Esophagus muscularis mucosa (tissue), 4 donors: ENCODE measurements around the gene CDCA5. TPM values are rescaled to one million over a fixed set of nuclear protein-coding genes. Genes with fewer than 3 reads are reported as not detected.

Experiments
- DNase-seq: peaks from one replicate; pipeline ENCODE4 v3.0.0-alpha.2; 2017; ENCODE audit errors: extremely low spot score
- H3K27ac ChIP-seq, 4 donors: fragments of 200-600 bp; sonication (generic); replicated peaks in 1 of 4; 1 replicate in 3 of 4; 2 replicates in 1 of 4; pipeline ENCODE4 v1.5.1; 2016 to 2019; ENCODE audit warnings: mild to moderate bottlenecking in 1 of 4
- H3K27me3 ChIP-seq, 4 donors: fragments of 200-600 bp; sonication (generic); one replicate each; pipeline versions ENCODE4 v1.5.1 to v1.6.0; 2016 to 2019
- H3K36me3 ChIP-seq, 4 donors: fragments of 200-600 bp; sonication (generic); one replicate each; pipeline ENCODE4 v1.5.1; 2016 to 2019
- H3K4me1 ChIP-seq, 4 donors: fragments of 200-600 bp; sonication (generic); one replicate each; pipeline ENCODE4 v1.5.1; 2016 to 2019
- H3K4me3 ChIP-seq, 4 donors: fragments of 200-600 bp; sonication (generic); 1 replicate in 2 of 4; 2 replicates in 2 of 4; pipeline ENCODE4 v1.5.1; 2016 to 2019; ENCODE audit warnings: mild to moderate bottlenecking in 4 of 4, moderate library complexity in 1 of 4
- H3K9me3 ChIP-seq, 4 donors: fragments of 200-600 bp; sonication (generic); 1 replicate in 3 of 4; 2 replicates in 1 of 4; pipeline ENCODE4 v1.5.1; 2016 to 2019
- CTCF ChIP-seq, 3 experiments: fragments of 200-600 bp in 2 of 3; fragments of 450-650 bp in 1 of 3; sonication (generic) in 2 of 3; IDR thresholded peaks; one replicate each; pipeline ENCODE4 v1.5.1; 2017 to 2019; ENCODE audit warnings: antibody characterized with exemption in 3 of 3, mild to moderate bottlenecking in 2 of 3, moderate library complexity in 1 of 3
- EP300 ChIP-seq: sonication (generic); formaldehyde crosslinking; IDR thresholded peaks from one replicate; pipeline ENCODE4 v1.6.1; 2017; ENCODE audit warnings: antibody characterized with exemption
- POLR2A ChIP-seq: fragments of 450-650 bp; IDR thresholded peaks from one replicate; pipeline ENCODE4 v1.6.1; 2017; ENCODE audit warnings: antibody characterized with exemption, moderate library complexity, mild to moderate bottlenecking, low read depth
- POLR2AphosphoS5 ChIP-seq, 2 donors: sonication (generic); formaldehyde crosslinking; IDR thresholded peaks; one replicate each; pipeline ENCODE4 v1.6.1; 2017; ENCODE audit warnings: antibody characterized with exemption in 2 of 2
- WGBS: methylation state at CpG from one replicate; pipeline ENCODE4 v1.1.5; 2018; 5-methylcytosine and 5-hydroxymethylcytosine counted together
- intact Hi-C: fragments of 100-400 bp; cut with DNase I; formaldehyde crosslinking; loops from one replicate; pipeline ENCODE4 v1.15.1; 2023
- total RNA-seq, 4 donors: library from RNA; depleted of rRNA; stranded (reverse); fragments of >200 nt; gene quantifications; one replicate each; pipeline versions ENCODE4 v1.1.0 to v1.2.1, GENCODE V29; 2016

CDCA5 gene
- total RNA-seq, 4 donors from 2014 or later, result 0.33 to 1.1 (median 0.38) TPM

GRCh38 chr11:65043881-65044501, 39.8 kb downstream of the CDCA5 start:
- Histone ChIP-seq H3K4me1 (peaks cover 35 to 67% (median 50%) of the 10 kb centered on the region in 4 donors), H3K27ac (no peak overlapping the region), H3K36me3 (peaks cover 0 to 38% (median 24%) of the 10 kb centered on the region in 4 donors), H3K4me3 (no peak overlapping the region), H3K9me3 (no peaks in the 10 kb centered on the region), H3K27me3 (no peaks in the 10 kb centered on the region)
- WGBS, result 52% methylated on average over 8 of the region's 23 CpGs
- TF ChIP-seq CTCF (IDR thresholded peaks at IDR 0.05), result no peak
- no peak for TF ChIP-seq POLR2A
- no peak for TF ChIP-seq POLR2AphosphoS5 (IDR thresholded peaks at IDR 0.05)
- TF ChIP-seq EP300, result no peak
- no peak for DNase-seq
- intact Hi-C loops, result no loop called here

GRCh38 chr11:65042891-65043290, 40.9 kb downstream of the CDCA5 start:
- Histone ChIP-seq H3K27ac (no peak overlapping the region), H3K4me1 (peaks cover 29 to 60% (median 44%) of the 10 kb centered on the region in 4 donors), H3K4me3 (no peak overlapping the region), H3K9me3 (no peaks in the 10 kb centered on the region), H3K27me3 (no peaks in the 10 kb centered on the region), H3K36me3 (peaks cover 8 to 49% (median 33%) of the 10 kb centered on the region in 4 donors)
- intact Hi-C loops, result no loop called here
- TF ChIP-seq POLR2A (no peak), CTCF (IDR thresholded peaks at IDR 0.05) (no peak), EP300 (no peak), POLR2AphosphoS5 (IDR thresholded peaks at IDR 0.05) (no peak)
- WGBS, result 88% methylated on average over 6 of the region's 6 CpGs
- no peak for DNase-seq

GRCh38 chr11:65040847-65041622, 42.8 kb downstream of the CDCA5 start, which contains the start of gene SAC3D1:
Gene SAC3D1 (plus strand): TSS chr11:65041210. CDS start chr11:65041293, 83 bp downstream.
- peak within 1 kb of the TSS; percentile 69 to 97 (median 88) for H3K4me3 ChIP-seq
- no peaks in the 10 kb centered on the region for H3K27me3 ChIP-seq
- H3K27ac ChIP-seq, result peak within 1 kb of the TSS; percentile 86 to 92 (median 90)
- peaks cover 16 to 64% (median 51%) of the 10 kb centered on the region in 4 donors for H3K36me3 ChIP-seq
- no peaks in the 10 kb centered on the region for H3K9me3 ChIP-seq
- under 1% methylated on average over 35 of the region's 91 CpGs for WGBS
- TF ChIP-seq POLR2A (no peak), POLR2AphosphoS5 (IDR thresholded peaks at IDR 0.05) (peak; percentile 79 to 87), EP300 (no peak), CTCF (IDR thresholded peaks at IDR 0.05) (peak in 1 of 3 experiments; percentile 3)
- H3K4me1 ChIP-seq, result peaks cover 19 to 52% (median 29%) of the 10 kb centered on the region in 4 donors
- intact Hi-C loops, result no loop called here
- peak; percentile 97 for DNase-seq

DNA sequence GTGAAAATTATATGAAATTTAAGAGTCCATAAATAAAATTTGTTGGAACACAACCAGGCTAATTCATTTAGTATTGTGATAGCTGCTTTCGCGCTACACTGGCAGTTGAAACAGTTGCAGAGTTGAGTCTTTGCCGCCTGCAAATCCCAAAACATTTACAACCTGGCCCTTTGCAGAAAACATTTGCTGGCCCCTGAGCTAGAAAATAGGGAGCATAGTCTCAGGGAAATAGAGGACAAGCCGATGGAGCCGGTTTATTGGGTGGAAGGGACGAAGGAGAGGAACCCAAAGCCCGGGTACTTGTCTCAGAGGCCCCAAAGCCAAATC, 43.4 kb downstream of the CDCA5 start:
- Histone ChIP-seq H3K4me3 (peak overlapping the region; percentile 69 to 97 (median 88)), H3K9me3 (no peaks in the 10 kb centered on the region), H3K27me3 (no peaks in the 10 kb centered on the region), H3K36me3 (peaks cover 22 to 64% (median 52%) of the 10 kb centered on the region in 4 donors), H3K27ac (peak overlapping the region; percentile 86 to 92 (median 90)), H3K4me1 (peaks cover 19 to 47% (median 27%) of the 10 kb centered on the region in 4 donors)
- intact Hi-C loops, result no loop called here
- DNase-seq, result no peak
- WGBS, result 15% methylated on average over 7 of the region's 7 CpGs
- TF ChIP-seq CTCF (IDR thresholded peaks at IDR 0.05), result no peak
- TF ChIP-seq POLR2AphosphoS5 (IDR thresholded peaks at IDR 0.05), result no peak
- TF ChIP-seq POLR2A, result no peak
- no peak for TF ChIP-seq EP300
